Kidney capillary endothelial cell (primary cell): Measurements from ENCODE around the gene HDAC3.

ENCODE experiments used
- DNase-seq: peaks from one replicate; pipeline ENCODE4 v3.0.0-alpha.2; 2018; ENCODE audit warnings: low spot score

Gene HDAC3

DNA sequence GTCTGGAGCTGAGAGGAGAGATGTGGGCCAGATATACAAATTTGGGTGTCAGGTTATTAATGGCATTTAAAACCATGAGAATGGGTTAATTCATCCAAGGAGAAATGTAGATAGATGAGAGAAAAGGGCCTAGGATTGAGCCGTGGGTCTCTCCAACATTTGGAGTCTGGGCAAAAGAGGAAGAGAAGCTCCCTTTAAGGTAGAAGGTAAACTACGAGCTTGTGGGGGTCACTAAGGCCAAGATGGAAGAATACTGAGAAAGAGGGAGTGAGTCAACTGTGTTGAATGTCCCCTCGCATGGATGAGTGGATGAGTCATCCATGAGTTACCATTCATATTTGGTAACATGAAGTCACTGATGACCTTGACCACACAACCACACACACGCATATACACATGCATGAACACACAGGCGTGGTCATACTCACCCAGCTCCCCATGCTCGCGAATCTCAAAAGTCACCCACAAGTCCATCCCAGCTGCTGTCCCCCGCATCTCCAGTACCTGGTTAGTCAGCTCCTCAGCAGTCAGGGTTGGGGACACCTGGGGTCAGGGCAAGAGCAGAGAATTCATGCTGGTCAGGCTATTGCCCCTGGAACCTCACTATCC is 21.4 kb upstream of the HDAC3 start:
- DNase-seq = peak; percentile 76

DNA sequence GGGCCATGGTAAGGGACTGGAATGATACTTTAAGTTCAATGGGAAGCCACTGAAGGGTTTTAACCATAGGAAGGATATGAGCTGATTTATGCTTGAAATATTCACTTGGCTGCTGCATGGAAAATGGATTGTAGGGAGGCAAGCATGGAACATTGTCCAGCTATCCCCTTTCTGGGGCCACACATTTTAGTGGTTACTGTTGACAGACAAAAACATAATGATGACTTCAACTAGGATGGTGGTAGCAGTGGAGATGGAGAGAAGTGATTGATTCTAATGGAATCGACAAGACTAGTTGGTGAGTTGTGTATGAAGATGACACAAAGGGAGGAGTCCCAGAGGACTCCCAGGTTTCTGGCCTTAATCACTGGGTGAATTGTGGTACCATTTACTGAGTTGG is 20.8 kb upstream of the HDAC3 start:
- no peak for DNase-seq

- no peak for DNase-seq
These were observed 19.7 kb upstream of the HDAC3 start for GRCh38 chr5:141656396-141656795.

DNA sequence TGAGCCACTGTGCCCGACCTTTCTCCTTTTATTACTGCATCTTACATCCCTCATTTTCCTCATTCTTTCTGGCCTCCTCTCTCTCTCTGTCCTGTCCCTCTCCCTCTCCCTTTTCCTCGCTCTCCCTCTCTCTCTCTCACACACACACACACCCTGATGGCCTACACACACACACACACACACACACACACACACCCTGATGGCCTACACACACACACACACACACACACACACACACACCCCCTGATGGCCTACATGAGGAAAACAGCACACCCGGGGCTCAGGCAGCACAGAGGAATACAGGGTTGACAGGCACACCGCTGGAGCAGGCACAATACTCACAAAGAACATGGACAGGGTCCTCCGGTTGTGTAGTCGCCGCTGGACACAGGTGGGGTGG is 18.4 kb upstream of the HDAC3 start:
- no peak for DNase-seq

- no peak for DNase-seq
These were observed 17.6 kb upstream of the HDAC3 start for GRCh38 chr5:141654298-141654697.

DNA sequence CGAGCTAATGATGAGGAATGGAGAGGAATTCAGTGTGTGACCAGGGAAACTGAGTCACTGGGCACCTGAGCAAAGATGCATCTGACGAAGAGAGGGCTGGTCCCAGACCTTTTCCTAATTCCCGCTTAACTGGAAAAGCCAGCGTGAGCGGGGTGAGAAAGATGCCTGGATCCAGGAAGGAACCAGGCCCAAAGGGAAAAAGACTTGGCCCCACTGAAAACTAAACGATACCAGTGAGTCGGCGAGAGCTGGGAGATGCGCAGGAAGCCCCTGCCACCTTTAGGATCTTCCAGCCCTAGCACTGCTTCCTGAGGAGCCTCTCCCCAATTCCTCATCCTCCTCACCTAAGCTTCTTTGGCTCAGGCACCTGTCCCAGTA is 15.1 kb upstream of the HDAC3 start:
- no peak for DNase-seq

- peak; percentile 82 for DNase-seq
These were observed 14.4 kb upstream of the HDAC3 start, which contains the start of gene FCHSD1 for GRCh38 chr5:141650851-141651727. Gene FCHSD1, minus strand, starts transcription at chr5:141651418. Its CDS starts 50 bp downstream, at chr5:141651368.

GRCh38 chr5:141649972-141650371 is 13.3 kb upstream of the HDAC3 start:
- DNase-seq = no peak

GRCh38 chr5:141649056-141649688 is 12.5 kb upstream of the HDAC3 start:
- DNase-seq = no peak

- no peak for DNase-seq
These were observed 11.2 kb upstream of the HDAC3 start for GRCh38 chr5:141647851-141648250.

DNA sequence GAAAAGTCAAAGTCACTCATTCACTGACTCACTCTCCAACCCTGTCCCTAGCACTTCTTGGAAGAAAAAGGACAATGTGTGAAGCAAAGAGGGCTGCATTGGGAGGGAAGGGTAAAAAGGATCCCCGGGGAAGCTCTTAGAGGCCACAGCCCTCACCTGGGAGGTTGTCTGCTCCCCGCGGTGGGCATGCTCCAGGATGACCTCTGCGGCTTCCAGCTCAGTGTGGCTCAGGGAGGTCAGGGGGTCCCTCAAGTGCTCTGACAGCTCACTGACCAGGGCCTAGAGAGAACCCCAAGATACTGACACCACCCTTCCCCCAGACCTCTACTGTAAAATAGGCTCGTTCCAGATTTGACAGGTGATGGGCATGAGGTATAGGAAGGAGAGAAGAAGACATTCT is 10.6 kb upstream of the HDAC3 start:
- DNase-seq = no peak

DNA sequence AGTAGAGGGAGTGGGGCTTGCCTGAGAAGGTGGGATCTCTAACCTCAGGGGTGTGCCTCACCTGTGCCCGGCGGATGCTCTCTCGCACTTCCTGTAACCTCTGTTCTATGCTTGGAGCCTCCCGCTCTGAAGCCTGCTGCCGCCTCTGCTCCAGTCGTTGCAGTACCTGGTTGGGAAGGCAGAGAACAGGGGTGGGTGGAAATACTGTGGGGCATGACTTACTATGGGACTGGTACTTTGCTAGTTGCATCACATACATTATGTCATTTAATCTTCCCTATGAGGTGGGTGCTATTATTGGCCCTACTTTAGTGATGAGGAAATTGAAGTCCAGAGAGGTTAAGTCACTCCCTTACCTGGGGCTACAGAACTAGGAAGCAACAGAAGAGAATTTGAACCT is 9.4 kb upstream of the HDAC3 start:
- no peak for DNase-seq

DNA sequence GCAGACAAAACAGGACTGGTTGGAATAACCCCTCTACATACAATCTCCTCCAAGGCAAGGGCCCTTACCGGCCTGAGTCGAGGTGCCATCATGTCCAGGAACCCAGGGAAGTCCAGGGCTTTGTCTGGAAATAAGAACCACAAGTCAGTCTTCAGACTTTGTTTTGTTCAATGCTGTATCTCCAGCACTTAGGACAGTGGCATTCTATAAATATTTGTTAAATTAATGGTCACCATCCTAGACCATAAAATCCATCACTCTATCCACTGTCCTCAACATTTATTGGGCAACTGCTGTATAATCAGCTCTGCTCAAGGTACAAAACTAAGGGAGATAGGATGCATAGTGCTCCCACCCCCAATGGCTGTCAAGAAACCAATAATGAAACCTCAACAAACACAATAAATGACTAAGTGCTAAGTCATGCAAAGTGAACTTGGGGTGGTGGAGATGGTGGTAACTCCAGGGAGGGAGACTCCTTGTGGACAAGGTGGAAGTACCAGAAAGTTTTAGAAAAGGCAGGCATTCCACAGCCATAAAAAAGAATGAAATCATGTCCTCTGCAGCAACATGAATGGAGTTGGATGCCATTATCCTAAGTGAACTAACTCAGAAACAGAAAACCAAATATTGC is 5.1 kb upstream of the HDAC3 start:
- DNase-seq = peak; percentile 87

- no peak for DNase-seq
These were observed 4.0 kb upstream of the HDAC3 start for GRCh38 chr5:141640698-141641097.

GRCh38 chr5:141640051-141640415 is 3.4 kb upstream of the HDAC3 start:
- DNase-seq = no peak

GRCh38 chr5:141639357-141640050 is 2.9 kb upstream of the HDAC3 start:
- no peak for DNase-seq

DNA sequence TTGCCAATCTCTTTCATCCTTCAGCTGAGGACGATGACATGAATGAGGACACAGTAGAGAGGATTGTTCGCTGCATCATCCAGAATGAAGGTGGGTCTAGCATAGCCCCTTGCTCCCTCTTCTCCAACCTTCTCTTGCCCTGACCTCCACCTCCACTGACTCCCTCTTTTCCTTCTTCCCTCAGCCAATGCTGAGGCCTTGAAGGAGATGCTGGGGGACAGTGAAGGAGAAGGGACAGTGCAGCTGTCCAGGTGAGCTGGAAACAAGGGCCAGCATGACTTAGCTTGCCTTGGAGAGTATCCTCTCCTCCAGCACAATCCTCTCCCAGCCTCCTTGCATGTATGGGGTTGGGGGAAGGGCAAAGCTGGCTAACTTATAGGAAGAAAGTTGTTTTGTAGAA is 2.1 kb upstream of the HDAC3 start:
- no peak for DNase-seq

- peak; percentile 67 for DNase-seq
These were observed 1.2 kb upstream of the HDAC3 start for GRCh38 chr5:141637767-141638419.

DNA sequence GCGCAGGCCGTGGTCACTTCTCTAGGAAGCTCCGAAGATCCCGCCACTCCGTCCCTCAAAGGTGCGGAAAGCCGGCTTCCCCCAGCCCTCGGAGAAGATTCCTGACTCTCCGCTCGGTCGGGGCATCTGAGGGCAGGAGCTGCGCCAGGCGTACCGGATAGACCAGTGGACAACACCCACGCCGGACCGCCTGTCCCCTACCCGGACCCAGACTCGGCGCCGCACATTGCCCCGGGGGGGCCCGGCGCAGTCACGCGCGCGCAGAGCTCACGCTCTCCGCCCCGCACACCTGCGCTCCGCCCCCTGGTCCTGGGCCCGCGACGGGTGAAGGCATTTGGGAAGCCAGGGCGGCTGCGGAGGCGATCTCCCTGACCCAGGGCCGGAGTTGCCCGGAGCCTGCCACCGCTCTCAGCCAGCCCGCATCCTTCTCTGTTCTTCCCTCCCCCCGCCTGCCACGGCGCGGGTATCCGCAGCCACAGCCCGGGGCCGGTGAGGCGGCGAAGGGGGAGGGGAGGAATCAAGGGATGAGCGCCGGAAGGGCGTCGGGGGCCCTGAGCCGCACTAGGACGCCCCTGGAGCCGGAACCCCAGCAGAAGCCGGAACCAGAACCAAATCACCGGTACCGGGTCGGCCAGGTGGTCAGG is 596 bp upstream of the HDAC3 start:
- no peak for DNase-seq

DNA sequence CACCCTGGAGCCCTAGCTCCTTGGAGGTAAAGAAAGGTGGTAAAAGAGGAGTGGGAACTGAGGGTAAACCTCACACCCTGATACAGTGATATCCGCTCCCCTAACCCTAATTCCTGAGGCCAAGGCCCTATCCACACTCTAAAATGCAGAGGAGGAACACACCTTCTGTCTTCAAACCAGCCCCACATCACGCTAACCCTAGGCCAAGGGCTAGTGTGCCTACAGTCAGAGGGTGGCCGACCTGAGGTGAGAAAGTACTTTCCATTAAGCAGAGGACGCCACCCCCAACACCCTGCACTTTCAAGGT is 590 bp downstream of the HDAC3 start:
- DNase-seq = no peak

GRCh38 chr5:141635646-141636045 is 1.0 kb downstream of the HDAC3 start:
- DNase-seq = no peak
